Gastroesophageal sphincter (tissue), 4 donors: ENCODE data around the gene LGALS8. TPM values are rescaled to one million over a fixed set of nuclear protein-coding genes. Genes with fewer than 3 reads are reported as not detected.

Experiments
- ATAC-seq: fragments of 150-250 bp; one replicate; pipeline ENCODE4 v1.9.1; 2016; ENCODE audit warnings: mild to moderate bottlenecking, moderate library complexity
- H3K27ac ChIP-seq, 4 donors: fragments of 200-600 bp; sonication (generic) in 3 of 4; 1 replicate in 3 of 4; 2 replicates in 1 of 4; pipeline ENCODE4 v1.5.1; 2016 to 2019
- H3K27me3 ChIP-seq: fragments of 200-600 bp; sonication (generic); one replicate; pipeline ENCODE4 v1.5.1; 2019
- H3K36me3 ChIP-seq, 2 donors: fragments of 200-600 bp; sonication (generic); one replicate each; pipeline ENCODE4 v1.5.1; 2019; ENCODE audit warnings: control low read depth in 1 of 2
- H3K4me1 ChIP-seq, 3 donors: fragments of 200-600 bp; sonication (generic); 1 replicate in 2 of 3; 2 replicates in 1 of 3; pipeline ENCODE4 v1.5.1; 2016 to 2019; ENCODE audit warnings: control low read depth in 2 of 3
- H3K4me3 ChIP-seq, 2 donors: fragments of 200-600 bp; sonication (generic); one replicate each; pipeline ENCODE4 v1.5.1; 2019; ENCODE audit warnings: mild to moderate bottlenecking in 1 of 2, moderate library complexity in 1 of 2
- H3K9me3 ChIP-seq, 3 donors: fragments of 200-600 bp; sonication (generic); one replicate each; pipeline ENCODE4 v1.5.1; 2017 to 2019; ENCODE audit warnings: control low read depth in 2 of 3
- CTCF ChIP-seq, 4 experiments: fragments of 200-600 bp in 2 of 4; fragments of 450-650 bp in 2 of 4; sonication (generic) in 1 of 4; IDR thresholded peaks; one replicate each; pipeline ENCODE4 v1.5.1; 2017 to 2019; ENCODE audit warnings: antibody characterized with exemption in 4 of 4, mild to moderate bottlenecking in 2 of 4, moderate library complexity in 2 of 4
- EP300 ChIP-seq: sonication (generic); formaldehyde crosslinking; IDR thresholded peaks from one replicate; pipeline ENCODE4 v1.6.1; 2017; ENCODE audit warnings: antibody characterized with exemption, mild to moderate bottlenecking
- POLR2A ChIP-seq, 2 donors: fragments of 450-650 bp; IDR thresholded peaks; one replicate each; pipeline ENCODE4 v1.6.1; 2017; ENCODE audit warnings: antibody characterized with exemption in 2 of 2, mild to moderate bottlenecking in 2 of 2, moderate library complexity in 1 of 2
- POLR2AphosphoS5 ChIP-seq: sonication (generic); formaldehyde crosslinking; IDR thresholded peaks from one replicate; pipeline ENCODE4 v1.6.1; 2017; ENCODE audit warnings: antibody characterized with exemption
- WGBS, 2 donors: methylation state at CpG; one replicate each; pipeline ENCODE4 v1.1.5; 2018; ENCODE audit warnings: low coverage in 1 of 2; 5-methylcytosine and 5-hydroxymethylcytosine counted together
- total RNA-seq, 4 donors: library from RNA; depleted of rRNA; stranded (reverse); fragments of >200 nt; gene quantifications; one replicate each; pipeline ENCODE4 v1.1.0, GENCODE V29; 2016

Gene LGALS8
- total RNA-seq, 4 donors from 2014 or later, result 50.5 to 81.8 (median 54.7) TPM

GRCh38 chr1:236530286-236530685 lies 6.5 kb downstream of the LGALS8 start:
- Histone ChIP-seq H3K9me3 (no peaks in the 10 kb centered on the region), H3K4me3 (no peak overlapping the region), H3K36me3 (peaks cover 0 to 56% of the 10 kb centered on the region in 2 donors), H3K27me3 (no peaks in the 10 kb centered on the region), H3K27ac (no peak overlapping the region), H3K4me1 (peaks cover 0 to 13% (median 0%) of the 10 kb centered on the region in 3 donors)
- WGBS, 2 donors, result 57 to 82% methylated on average over 1 of the region's 1 CpG
- no peak for ATAC-seq
- no peak for TF ChIP-seq POLR2AphosphoS5
- TF ChIP-seq CTCF (IDR thresholded peaks at IDR 0.05), result no peak
- no peak for TF ChIP-seq EP300
- TF ChIP-seq POLR2A (IDR thresholded peaks at IDR 0.05), result no peak

- no peaks in the 10 kb centered on the region for H3K9me3 ChIP-seq
- H3K27me3 ChIP-seq, result no peaks in the 10 kb centered on the region
- WGBS, 2 donors, result 73 to 94% methylated on average over 5 of the region's 5 CpGs
- peaks cover 0 to 11% (median 0%) of the 10 kb centered on the region in 3 donors for H3K4me1 ChIP-seq
- peaks cover 0 to 60% of the 10 kb centered on the region in 2 donors for H3K36me3 ChIP-seq
- no peak overlapping the region for H3K4me3 ChIP-seq
- no peak overlapping the region for H3K27ac ChIP-seq
- TF ChIP-seq POLR2A (IDR thresholded peaks at IDR 0.05), result no peak
- no peak for TF ChIP-seq EP300
- TF ChIP-seq POLR2AphosphoS5, result no peak
- TF ChIP-seq CTCF (IDR thresholded peaks at IDR 0.05), result no peak
- ATAC-seq, result no peak
Measured at GRCh38 chr1:236530959-236531358, 7.2 kb downstream of the LGALS8 start.

GRCh38 chr1:236532850-236533249 lies 9.1 kb downstream of the LGALS8 start:
- WGBS, 2 donors, result 81 to 90% methylated on average over 4 of the region's 4 CpGs
- TF ChIP-seq POLR2A (IDR thresholded peaks at IDR 0.05), result no peak
- no peak for TF ChIP-seq POLR2AphosphoS5
- no peak for TF ChIP-seq EP300
- no peak for TF ChIP-seq CTCF (IDR thresholded peaks at IDR 0.05)

GRCh38 chr1:236534151-236534651 lies 10.4 kb downstream of the LGALS8 start:
- H3K4me3 ChIP-seq, result no peak overlapping the region
- H3K9me3 ChIP-seq, result no peaks in the 10 kb centered on the region
- peaks cover 0 to 64% of the 10 kb centered on the region in 2 donors for H3K36me3 ChIP-seq
- H3K27ac ChIP-seq, result no peak overlapping the region
- no peaks in the 10 kb centered on the region for H3K27me3 ChIP-seq
- H3K4me1 ChIP-seq, result peaks cover 0 to 11% (median 0%) of the 10 kb centered on the region in 3 donors
- no peak for ATAC-seq
- WGBS, 2 donors, result 57 to 77% methylated on average over 4 of the region's 4 CpGs
- TF ChIP-seq POLR2AphosphoS5 (no peak), POLR2A (IDR thresholded peaks at IDR 0.05) (no peak), EP300 (no peak), CTCF (IDR thresholded peaks at IDR 0.05) (no peak)

More at GRCh38 chr1:236532850-236533249, 9.1 kb downstream of the LGALS8 start:
- H3K4me3 ChIP-seq, result no peak overlapping the region
- no peaks in the 10 kb centered on the region for H3K27me3 ChIP-seq
- H3K9me3 ChIP-seq, result no peaks in the 10 kb centered on the region
- peaks cover 0 to 11% (median 0%) of the 10 kb centered on the region in 3 donors for H3K4me1 ChIP-seq
- H3K27ac ChIP-seq, result no peak overlapping the region
- peaks cover 0 to 58% of the 10 kb centered on the region in 2 donors for H3K36me3 ChIP-seq
- no peak for ATAC-seq

- TF ChIP-seq POLR2AphosphoS5, result no peak
- TF ChIP-seq CTCF (IDR thresholded peaks at IDR 0.05), result no peak
- TF ChIP-seq POLR2A (IDR thresholded peaks at IDR 0.05), result no peak
- TF ChIP-seq EP300, result no peak
- peaks cover 0 to 73% of the 10 kb centered on the region in 2 donors for H3K36me3 ChIP-seq
- H3K9me3 ChIP-seq, result no peaks in the 10 kb centered on the region
- WGBS, 2 donors, result 100% methylated on average over 1 of the region's 1 CpG
- H3K4me1 ChIP-seq, result peaks cover 0 to 11% (median 0%) of the 10 kb centered on the region in 3 donors
- no peak overlapping the region for H3K4me3 ChIP-seq
- ATAC-seq, result no peak
- H3K27ac ChIP-seq, result no peak overlapping the region
- no peaks in the 10 kb centered on the region for H3K27me3 ChIP-seq
Measured at GRCh38 chr1:236535190-236535589, 11.4 kb downstream of the LGALS8 start.
